ENCODE data around the gene SPOPL.
"Not testable (repeated sequence)": the region's sequence is repeated elsewhere in the genome, so short reads cannot be mapped to it uniquely, and the experiment has no call there.

SPOPL gene

DNA sequence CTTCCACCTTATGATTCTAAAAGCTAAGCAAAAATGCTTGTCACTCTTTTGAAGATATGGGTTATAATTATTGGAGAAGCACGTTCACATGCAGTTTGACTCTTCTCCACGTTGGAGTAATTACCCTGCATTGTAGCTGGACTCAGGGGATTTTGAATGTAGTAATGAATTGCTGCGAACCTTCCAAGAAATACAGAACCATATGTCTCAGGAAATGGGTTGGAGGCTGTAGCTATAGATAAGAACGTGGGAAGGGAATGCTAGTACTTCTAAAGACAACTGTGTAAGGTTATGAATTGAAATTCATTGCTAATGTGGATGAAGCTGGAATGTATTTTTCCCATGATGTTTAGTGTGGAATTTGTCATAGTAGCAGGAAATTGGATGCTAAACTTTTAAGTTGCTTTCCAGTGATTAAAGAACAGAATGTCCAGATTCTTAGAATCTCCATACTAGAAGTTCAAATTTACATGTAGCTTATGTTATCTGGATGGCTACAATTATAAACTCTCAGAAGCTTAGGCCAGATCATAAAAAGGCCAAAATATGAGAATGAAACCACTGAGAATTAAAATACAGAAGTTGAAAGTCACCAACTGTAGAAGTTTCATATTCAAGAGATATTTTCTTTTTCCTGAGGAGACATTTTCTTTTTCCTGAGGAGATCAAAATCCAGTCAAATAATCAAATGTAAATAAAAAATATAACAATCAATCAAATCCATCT lies 27.3 kb upstream of the SPOPL start:
- Histone ChIP-seq H3K4me1 (ENCODE audit: control insufficient read depth in 2 of 2, insufficient read depth in 2 of 2, low read length in 2 of 2) (no peaks in the 10 kb centered on the region), H3K9ac (ENCODE audit: low read depth in 1 of 2, low read length in 2 of 2) (no peak overlapping the region), H3K27ac (ENCODE audit: low read depth in 2 of 2, low read length in 2 of 2) (no peak overlapping the region), H3K36me3 (ENCODE audit: control insufficient read depth in 2 of 2, insufficient read depth in 2 of 2, low read length in 2 of 2) (no peaks in the 10 kb centered on the region), H3K9me3 (ENCODE audit: control insufficient read depth in 2 of 2, low read length in 2 of 2) (no peaks in the 10 kb centered on the region), H3K27me3 (ENCODE audit: control insufficient read depth in 2 of 2, insufficient read depth in 2 of 2, low read length in 2 of 2) (no peaks in the 10 kb centered on the region), H3K4me3 (ENCODE audit: low read length in 2 of 2) (no peak overlapping the region)

- Histone ChIP-seq H3K9me3 (ENCODE audit: control insufficient read depth in 2 of 2, low read length in 2 of 2) (no peaks in the 10 kb centered on the region), H3K9ac (ENCODE audit: low read depth in 1 of 2, low read length in 2 of 2) (no peak overlapping the region), H3K27me3 (ENCODE audit: control insufficient read depth in 2 of 2, insufficient read depth in 2 of 2, low read length in 2 of 2) (no peaks in the 10 kb centered on the region)
These were observed 26.2 kb upstream of the SPOPL start for GRCh38 chr2:138475277-138475776.

DNA sequence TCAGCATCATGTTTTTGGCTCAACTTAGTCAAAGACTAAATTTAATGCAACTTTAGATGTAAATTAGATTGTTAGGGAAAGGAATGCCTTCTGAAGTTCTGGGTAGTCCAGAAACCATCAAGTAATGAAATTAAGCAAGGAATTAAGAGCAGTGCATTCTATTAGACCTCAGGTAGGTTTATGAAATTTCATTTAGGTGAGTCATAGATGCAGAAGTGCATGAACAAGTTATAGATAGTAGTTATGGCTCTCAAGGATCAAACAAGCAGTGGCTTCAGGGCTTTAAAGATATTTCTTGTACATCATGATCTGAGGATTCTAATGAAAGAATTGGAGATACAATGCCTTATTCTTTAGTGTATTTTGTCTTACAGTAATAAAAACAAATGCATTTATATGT lies 25.4 kb upstream of the SPOPL start:
- no peaks in the 10 kb centered on the region for H3K9me3 ChIP-seq (ENCODE audit: control insufficient read depth in 2 of 2, low read length in 2 of 2)

More at GRCh38 chr2:138475277-138475776, 26.2 kb upstream of the SPOPL start:
- Histone ChIP-seq H3K4me3 (ENCODE audit: low read length in 2 of 2) (no peak overlapping the region), H3K27ac (ENCODE audit: low read depth in 2 of 2, low read length in 2 of 2) (no peak overlapping the region), H3K36me3 (ENCODE audit: control insufficient read depth in 2 of 2, insufficient read depth in 2 of 2, low read length in 2 of 2) (no peaks in the 10 kb centered on the region), H3K4me1 (ENCODE audit: control insufficient read depth in 2 of 2, insufficient read depth in 2 of 2, low read length in 2 of 2) (no peaks in the 10 kb centered on the region)

DNA sequence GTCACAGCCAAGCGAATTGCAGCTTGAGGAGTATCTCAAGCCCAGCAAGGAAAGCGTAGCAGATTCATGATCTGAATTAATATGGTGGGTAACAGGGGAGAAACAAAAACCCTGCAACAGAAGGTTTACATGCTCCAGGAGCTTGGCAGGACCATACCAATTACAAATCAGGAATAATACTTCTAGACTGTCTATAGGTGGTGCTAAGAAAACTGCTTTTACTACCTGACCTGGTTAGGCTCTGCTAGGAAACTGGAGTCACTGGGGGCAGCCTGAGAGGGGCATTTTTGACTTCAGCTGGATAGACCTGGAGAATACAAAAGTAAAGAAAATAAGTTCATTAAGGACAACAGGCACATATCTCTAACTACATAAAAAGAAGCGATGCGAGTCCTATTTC lies 24.6 kb upstream of the SPOPL start:
- H3K9me3 ChIP-seq (ENCODE audit: control insufficient read depth in 2 of 2, low read length in 2 of 2) = no peaks in the 10 kb centered on the region
- H3K4me3 ChIP-seq (ENCODE audit: low read length in 2 of 2) = no peak overlapping the region
- no peaks in the 10 kb centered on the region for H3K27me3 ChIP-seq (ENCODE audit: control insufficient read depth in 2 of 2, insufficient read depth in 2 of 2, low read length in 2 of 2)
- H3K4me1 ChIP-seq (ENCODE audit: control insufficient read depth in 2 of 2, insufficient read depth in 2 of 2, low read length in 2 of 2) = no peaks in the 10 kb centered on the region
- no peaks in the 10 kb centered on the region for H3K36me3 ChIP-seq (ENCODE audit: control insufficient read depth in 2 of 2, insufficient read depth in 2 of 2, low read length in 2 of 2)
- no peak overlapping the region for H3K27ac ChIP-seq (ENCODE audit: low read depth in 2 of 2, low read length in 2 of 2)
- H3K9ac ChIP-seq (ENCODE audit: low read depth in 1 of 2, low read length in 2 of 2) = no peak overlapping the region

More for the DNA sequence above, 25.4 kb upstream of the SPOPL start:
- Histone ChIP-seq H3K27ac (ENCODE audit: low read depth in 2 of 2, low read length in 2 of 2) (no peak overlapping the region), H3K27me3 (ENCODE audit: control insufficient read depth in 2 of 2, insufficient read depth in 2 of 2, low read length in 2 of 2) (no peaks in the 10 kb centered on the region), H3K9ac (ENCODE audit: low read depth in 1 of 2, low read length in 2 of 2) (no peak overlapping the region), H3K4me3 (ENCODE audit: low read length in 2 of 2) (no peak overlapping the region), H3K36me3 (ENCODE audit: control insufficient read depth in 2 of 2, insufficient read depth in 2 of 2, low read length in 2 of 2) (no peaks in the 10 kb centered on the region), H3K4me1 (ENCODE audit: control insufficient read depth in 2 of 2, insufficient read depth in 2 of 2, low read length in 2 of 2) (no peaks in the 10 kb centered on the region)

DNA sequence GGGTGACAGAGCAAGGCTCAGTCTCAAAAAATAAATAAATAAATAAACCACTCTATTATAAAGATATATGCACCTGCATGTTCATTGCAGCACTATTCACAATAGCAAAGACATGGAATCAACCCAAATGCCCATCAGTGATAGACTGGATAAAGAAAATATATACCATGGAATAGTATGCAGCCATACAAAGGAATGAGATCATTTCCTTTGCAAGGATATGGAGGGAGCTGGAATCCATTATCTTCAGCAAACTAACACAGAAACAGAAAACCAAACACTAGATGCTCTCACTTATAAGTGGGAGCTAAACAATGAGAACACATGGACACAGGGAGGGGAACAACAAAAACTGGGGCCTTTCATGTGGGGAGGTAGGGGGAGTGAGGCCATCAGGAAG lies 18.8 kb upstream of the SPOPL start:
- H3K27ac ChIP-seq (ENCODE audit: low read depth in 2 of 2, low read length in 2 of 2); H3K27me3 ChIP-seq (ENCODE audit: control insufficient read depth in 2 of 2, insufficient read depth in 2 of 2, low read length in 2 of 2); H3K9me3 ChIP-seq (ENCODE audit: control insufficient read depth in 2 of 2, low read length in 2 of 2); H3K4me1 ChIP-seq (ENCODE audit: control insufficient read depth in 2 of 2, insufficient read depth in 2 of 2, low read length in 2 of 2); H3K36me3 ChIP-seq (ENCODE audit: control insufficient read depth in 2 of 2, insufficient read depth in 2 of 2, low read length in 2 of 2); H3K4me3 ChIP-seq (ENCODE audit: low read length in 2 of 2); H3K9ac ChIP-seq (ENCODE audit: low read depth in 1 of 2, low read length in 2 of 2): not testable (repeated sequence)

DNA sequence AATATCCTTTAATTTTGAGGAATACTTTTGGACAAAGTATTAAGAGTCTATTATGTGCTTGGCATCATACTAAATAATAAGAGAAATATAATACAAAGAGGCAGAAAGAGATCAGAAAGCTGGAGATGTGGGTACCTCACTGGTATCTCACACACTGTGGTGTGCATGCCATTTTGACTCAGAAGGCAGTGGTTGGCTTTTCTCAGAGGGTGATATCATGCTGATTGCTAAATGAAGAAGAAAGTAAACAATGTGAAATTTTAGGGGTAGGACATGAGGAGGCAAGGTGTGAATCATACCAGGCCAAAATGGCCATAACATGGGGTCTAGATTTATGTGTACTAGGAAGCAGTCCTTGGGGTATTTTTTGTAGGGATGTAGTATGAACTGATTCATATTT lies 16.6 kb upstream of the SPOPL start:
- Histone ChIP-seq H3K4me1 (ENCODE audit: control insufficient read depth in 2 of 2, insufficient read depth in 2 of 2, low read length in 2 of 2) (no peaks in the 10 kb centered on the region), H3K9ac (ENCODE audit: low read depth in 1 of 2, low read length in 2 of 2) (no peak overlapping the region), H3K27me3 (ENCODE audit: control insufficient read depth in 2 of 2, insufficient read depth in 2 of 2, low read length in 2 of 2) (no peaks in the 10 kb centered on the region), H3K36me3 (ENCODE audit: control insufficient read depth in 2 of 2, insufficient read depth in 2 of 2, low read length in 2 of 2) (no peaks in the 10 kb centered on the region), H3K9me3 (ENCODE audit: control insufficient read depth in 2 of 2, low read length in 2 of 2) (no peaks in the 10 kb centered on the region), H3K27ac (ENCODE audit: low read depth in 2 of 2, low read length in 2 of 2) (no peak overlapping the region), H3K4me3 (ENCODE audit: low read length in 2 of 2) (no peak overlapping the region)

- Histone ChIP-seq H3K9ac (ENCODE audit: low read depth in 1 of 2, low read length in 2 of 2) (no peak overlapping the region), H3K27ac (ENCODE audit: low read depth in 2 of 2, low read length in 2 of 2) (no peak overlapping the region), H3K27me3 (ENCODE audit: control insufficient read depth in 2 of 2, insufficient read depth in 2 of 2, low read length in 2 of 2) (no peaks in the 10 kb centered on the region), H3K36me3 (ENCODE audit: control insufficient read depth in 2 of 2, insufficient read depth in 2 of 2, low read length in 2 of 2) (no peaks in the 10 kb centered on the region), H3K4me1 (ENCODE audit: control insufficient read depth in 2 of 2, insufficient read depth in 2 of 2, low read length in 2 of 2) (no peaks in the 10 kb centered on the region), H3K9me3 (ENCODE audit: control insufficient read depth in 2 of 2, low read length in 2 of 2) (no peaks in the 10 kb centered on the region), H3K4me3 (ENCODE audit: low read length in 2 of 2) (no peak overlapping the region)
These were observed 15.0 kb upstream of the SPOPL start for GRCh38 chr2:138486363-138487198.

DNA sequence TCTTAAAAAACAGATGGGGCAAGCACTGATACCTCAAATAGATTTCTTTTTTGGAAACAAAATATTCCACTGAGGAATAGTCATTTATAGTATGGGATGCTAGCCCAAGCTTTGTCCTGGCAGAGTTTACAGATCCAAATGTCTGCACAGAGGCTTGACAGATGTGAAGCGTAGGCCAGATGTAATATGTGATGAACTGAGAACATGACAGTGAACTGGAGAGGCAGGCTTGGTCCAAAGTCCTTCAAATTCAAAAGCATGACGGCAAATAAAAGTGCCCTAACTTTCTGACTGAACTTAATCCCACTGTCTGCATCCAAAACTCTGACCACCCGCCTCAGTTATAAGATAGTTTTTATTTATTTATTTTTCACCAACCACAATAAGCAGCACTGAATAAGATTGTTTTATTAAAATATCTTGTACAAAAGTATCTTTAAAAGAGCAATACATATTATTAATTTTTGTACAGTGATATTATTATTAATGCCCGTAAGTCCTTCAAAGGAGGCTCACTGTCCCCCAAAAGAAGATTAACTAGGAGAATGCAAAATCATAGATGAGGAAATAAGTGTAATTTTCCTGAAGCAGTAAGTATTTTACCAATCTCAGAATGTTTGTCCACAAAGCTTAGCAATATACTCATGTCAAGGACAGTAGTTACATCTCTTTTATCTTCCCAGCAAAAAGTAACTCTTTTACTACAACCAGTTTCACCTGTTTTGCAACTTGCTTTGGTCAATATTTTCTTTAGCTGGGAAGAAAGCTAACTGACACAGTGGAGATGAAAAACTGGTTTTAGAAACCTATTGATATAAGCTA lies 10.7 kb upstream of the SPOPL start:
- H3K36me3 ChIP-seq (ENCODE audit: control insufficient read depth in 2 of 2, insufficient read depth in 2 of 2, low read length in 2 of 2) = no peaks in the 10 kb centered on the region
- no peaks in the 10 kb centered on the region for H3K9me3 ChIP-seq (ENCODE audit: control insufficient read depth in 2 of 2, low read length in 2 of 2)
- H3K27me3 ChIP-seq (ENCODE audit: control insufficient read depth in 2 of 2, insufficient read depth in 2 of 2, low read length in 2 of 2) = no peaks in the 10 kb centered on the region
- no peak overlapping the region for H3K9ac ChIP-seq (ENCODE audit: low read depth in 1 of 2, low read length in 2 of 2)
- no peak overlapping the region for H3K4me3 ChIP-seq (ENCODE audit: low read length in 2 of 2)
- no peak overlapping the region for H3K27ac ChIP-seq (ENCODE audit: low read depth in 2 of 2, low read length in 2 of 2)
- H3K4me1 ChIP-seq (ENCODE audit: control insufficient read depth in 2 of 2, insufficient read depth in 2 of 2, low read length in 2 of 2) = no peaks in the 10 kb centered on the region

- Histone ChIP-seq H3K4me3 (ENCODE audit: low read length in 2 of 2) (no peak overlapping the region), H3K27me3 (ENCODE audit: control insufficient read depth in 2 of 2, insufficient read depth in 2 of 2, low read length in 2 of 2) (no peaks in the 10 kb centered on the region), H3K36me3 (ENCODE audit: control insufficient read depth in 2 of 2, insufficient read depth in 2 of 2, low read length in 2 of 2) (no peaks in the 10 kb centered on the region), H3K27ac (ENCODE audit: low read depth in 2 of 2, low read length in 2 of 2) (no peak overlapping the region), H3K9me3 (ENCODE audit: control insufficient read depth in 2 of 2, low read length in 2 of 2) (no peaks in the 10 kb centered on the region), H3K9ac (ENCODE audit: low read depth in 1 of 2, low read length in 2 of 2) (no peak overlapping the region), H3K4me1 (ENCODE audit: control insufficient read depth in 2 of 2, insufficient read depth in 2 of 2, low read length in 2 of 2) (no peaks in the 10 kb centered on the region)
These were observed 10.1 kb upstream of the SPOPL start for GRCh38 chr2:138491495-138491862.

GRCh38 chr2:138492160-138492559 lies 9.4 kb upstream of the SPOPL start:
- Histone ChIP-seq H3K9me3 (ENCODE audit: control insufficient read depth in 2 of 2, low read length in 2 of 2) (no peaks in the 10 kb centered on the region), H3K27ac (ENCODE audit: low read depth in 2 of 2, low read length in 2 of 2) (no peak overlapping the region), H3K9ac (ENCODE audit: low read depth in 1 of 2, low read length in 2 of 2) (no peak overlapping the region), H3K27me3 (ENCODE audit: control insufficient read depth in 2 of 2, insufficient read depth in 2 of 2, low read length in 2 of 2) (no peaks in the 10 kb centered on the region), H3K36me3 (ENCODE audit: control insufficient read depth in 2 of 2, insufficient read depth in 2 of 2, low read length in 2 of 2) (no peaks in the 10 kb centered on the region), H3K4me3 (ENCODE audit: low read length in 2 of 2) (no peak overlapping the region), H3K4me1 (ENCODE audit: control insufficient read depth in 2 of 2, insufficient read depth in 2 of 2, low read length in 2 of 2) (no peaks in the 10 kb centered on the region)

Data from mucosa of rectum (tissue), 2 donors.